Measurements from ENCODE around the gene UQCRC1. TPM values are rescaled to one million over a fixed set of nuclear protein-coding genes. Genes with fewer than 3 reads are reported as not detected.

The UQCRC1 gene
- total and polyA plus RNA-seq, 2 of the 8 experiments (the other 6 are each of a cell fraction or from before 2014, with no cell fraction given) = 310 to 720 TPM

DNA sequence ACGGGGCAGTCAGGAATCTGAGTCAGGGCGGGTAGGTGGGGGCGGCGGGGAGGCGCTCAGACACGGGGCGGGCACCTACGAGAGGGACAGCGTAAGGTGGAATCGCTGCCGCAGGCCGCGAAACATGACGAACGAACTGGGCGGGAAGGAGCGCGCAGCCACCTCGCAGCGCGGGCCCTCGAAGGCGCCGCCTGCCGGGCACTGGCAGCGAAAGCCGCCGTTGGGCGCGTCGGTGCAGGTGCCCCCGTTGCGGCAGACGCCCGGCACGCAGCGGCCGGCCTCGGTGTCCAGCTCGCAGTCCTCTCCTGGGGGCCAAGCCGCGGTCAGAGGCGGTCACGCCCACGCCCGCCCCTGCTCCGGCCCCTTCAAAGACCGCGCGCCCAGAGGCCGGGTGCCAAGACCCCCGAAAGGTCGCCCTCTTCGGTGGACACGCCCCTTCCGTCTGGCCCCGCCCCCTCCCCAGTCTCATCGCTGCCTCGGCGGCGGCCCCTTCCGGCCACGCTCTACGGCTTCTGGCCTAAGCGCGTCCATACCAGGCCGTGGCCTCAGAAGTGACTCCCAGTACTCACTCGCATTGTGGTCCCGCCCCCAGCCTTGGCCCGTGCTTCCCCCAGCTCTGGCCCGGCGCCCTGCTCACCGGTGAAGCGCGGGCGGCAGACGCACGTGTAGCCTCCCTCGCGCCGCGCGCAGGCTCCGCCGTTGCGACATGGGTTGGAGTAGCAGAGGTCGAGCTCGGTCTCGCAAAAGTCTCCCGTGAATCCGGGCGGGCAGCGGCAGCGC, 46.8 kb upstream of the UQCRC1 start (continued):
- TF ChIP-seq, protein P1, sequence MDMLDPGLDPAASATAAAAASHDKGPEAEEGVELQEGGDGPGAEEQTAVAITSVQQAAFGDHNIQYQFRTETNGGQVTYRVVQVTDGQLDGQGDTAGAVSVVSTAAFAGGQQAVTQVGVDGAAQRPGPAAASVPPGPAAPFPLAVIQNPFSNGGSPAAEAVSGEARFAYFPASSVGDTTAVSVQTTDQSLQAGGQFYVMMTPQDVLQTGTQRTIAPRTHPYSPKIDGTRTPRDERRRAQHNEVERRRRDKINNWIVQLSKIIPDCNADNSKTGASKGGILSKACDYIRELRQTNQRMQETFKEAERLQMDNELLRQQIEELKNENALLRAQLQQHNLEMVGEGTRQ (IDR thresholded peaks at IDR 0.05; ENCODE audit: low read length) = no peak; the same call in 1 of the 2 replicates
- TF ChIP-seq POLR2A (IDR thresholded peaks at IDR 0.05; ENCODE audit: control extremely low read depth in 1 of 2, low read depth in 2 of 2, low read length in 2 of 2) = peak in 1 of 2 experiments; percentile 76; a peak in 2 of 3 replicates
- TF ChIP-seq, protein P2, sequence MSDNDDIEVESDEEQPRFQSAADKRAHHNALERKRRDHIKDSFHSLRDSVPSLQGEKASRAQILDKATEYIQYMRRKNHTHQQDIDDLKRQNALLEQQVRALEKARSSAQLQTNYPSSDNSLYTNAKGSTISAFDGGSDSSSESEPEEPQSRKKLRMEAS (IDR thresholded peaks at IDR 0.05) = peak; percentile 98
- TF ChIP-seq RXRA (IDR thresholded peaks at IDR 0.05; ENCODE audit: insufficient read depth, low read depth, low read length) = no peak
- peak; percentile 46; the same call in 1 of the 2 replicates for TF ChIP-seq PHF8 (conservative IDR thresholded peaks at IDR 0.05; ENCODE audit: low read depth, low read length)
- no peak for TF ChIP-seq SUZ12 (IDR thresholded peaks at IDR 0.05; ENCODE audit: low read length)
- TF ChIP-seq SP4 (IDR thresholded peaks at IDR 0.05; ENCODE audit: low read length) = no peak
- peak; percentile 50; the same call in 1 of the 2 replicates for TF ChIP-seq RBBP5 (IDR thresholded peaks at IDR 0.05; ENCODE audit: borderline replicate concordance, low read depth, low read length)
- no peak for TF ChIP-seq EZH2 (IDR thresholded peaks at IDR 0.05; ENCODE audit: low read depth, low read length, severe bottlenecking)
- no peak for TF ChIP-seq GTF2F1 (IDR thresholded peaks at IDR 0.05; ENCODE audit: borderline replicate concordance, low read depth, low read length)
- peak; percentile 69 for TF ChIP-seq KDM4A (IDR thresholded peaks at IDR 0.05; ENCODE audit: low read depth, low read length, severe bottlenecking)
- no peak for TF ChIP-seq CBX8 (IDR thresholded peaks at IDR 0.05; ENCODE audit: borderline replicate concordance, low read depth, low read length)
- TF ChIP-seq CHD2 (IDR thresholded peaks at IDR 0.05; ENCODE audit: low read length) = no peak
- TF ChIP-seq, protein P3, sequence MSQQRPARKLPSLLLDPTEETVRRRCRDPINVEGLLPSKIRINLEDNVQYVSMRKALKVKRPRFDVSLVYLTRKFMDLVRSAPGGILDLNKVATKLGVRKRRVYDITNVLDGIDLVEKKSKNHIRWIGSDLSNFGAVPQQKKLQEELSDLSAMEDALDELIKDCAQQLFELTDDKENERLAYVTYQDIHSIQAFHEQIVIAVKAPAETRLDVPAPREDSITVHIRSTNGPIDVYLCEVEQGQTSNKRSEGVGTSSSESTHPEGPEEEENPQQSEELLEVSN (IDR thresholded peaks at IDR 0.05) = peak; percentile 92
- TF ChIP-seq GABPA (IDR thresholded peaks at IDR 0.05; ENCODE audit: borderline replicate concordance, insufficient read depth, low read length) = 0 out of 2 replicates have a peak, but pooled peaks have one; percentile 36
- peak; percentile 16; the same call in 1 of the 2 replicates for TF ChIP-seq TBP (IDR thresholded peaks at IDR 0.05; ENCODE audit: low read depth, low read length)
- TF ChIP-seq JUND (IDR thresholded peaks at IDR 0.05; ENCODE audit: low read length) = no peak
- no peak for TF ChIP-seq SRF (IDR thresholded peaks at IDR 0.05; ENCODE audit: low read depth, low read length)
- TF ChIP-seq BACH1 (IDR thresholded peaks at IDR 0.05; ENCODE audit: low read length) = no peak
- TF ChIP-seq RFX5 (IDR thresholded peaks at IDR 0.05; ENCODE audit: borderline replicate concordance, low read depth, low read length) = no peak
- TF ChIP-seq RNF2 (IDR thresholded peaks at IDR 0.05; ENCODE audit: borderline replicate concordance, low read depth, low read length, missing control alignments, poor library complexity, severe bottlenecking) = peak; percentile 54
- TF ChIP-seq EGR1 (IDR thresholded peaks at IDR 0.05; ENCODE audit: borderline replicate concordance, low read depth, low read length) = peak; percentile 62; the same call in 1 of the 2 replicates

Data from H1 (cell line).